HepG2 (cell line): ENCODE measurements around the gene FLYWCH1. TPM values are rescaled to one million over a fixed set of nuclear protein-coding genes. Genes with fewer than 3 reads are reported as not detected.

ENCODE experiments used
- ATF4 ChIP-seq, 2 experiments: fragments of 450-650 bp in 1 of 2; sonication (generic) in 1 of 2; formaldehyde crosslinking; IDR thresholded peaks; 2 replicates each; pipeline versions ENCODE4 v1.5.0 to v1.8.0; 2020 to 2022; ENCODE audit warnings: mild to moderate bottlenecking in 1 of 2, missing genetic modification reagents in 1 of 2
- BCLAF1 ChIP-seq: fragments of 450-650 bp; IDR thresholded peaks from 2 replicates; pipeline ENCODE4 v1.6.1; 2017; ENCODE audit warnings: mild to moderate bottlenecking
- CREB1 ChIP-seq, 2 experiments: fragments of 450-650 bp in 1 of 2; IDR thresholded peaks; 2 replicates each; pipeline ENCODE4 v1.6.1; 2016 to 2017; ENCODE audit warnings: control low read depth in 1 of 2, mild to moderate bottlenecking in 1 of 2, missing compliant biosample characterization in 1 of 2, missing genetic modification characterization in 1 of 2
- CREBL2 ChIP-seq: sonication (generic); formaldehyde crosslinking; IDR thresholded peaks from 2 replicates; pipeline ENCODE4 v1.8.1; 2023; ENCODE audit warnings: missing genetic modification reagents, mild to moderate bottlenecking, borderline replicate concordance
- E2F5 ChIP-seq: sonication (generic); formaldehyde crosslinking; conservative IDR thresholded peaks from 2 replicates; pipeline ENCODE4 v1.4.0; 2020; ENCODE audit warnings: missing genetic modification reagents
- MIXL1 ChIP-seq: IDR thresholded peaks from 2 replicates; pipeline ENCODE4 v1.6.1; 2016
- NBN ChIP-seq: fragments of 450-650 bp; conservative IDR thresholded peaks from 2 replicates; pipeline ENCODE4 v1.6.1; 2017
- PLSCR1 ChIP-seq: sonication (generic); formaldehyde crosslinking; IDR thresholded peaks from 2 replicates; pipeline ENCODE4 v1.5.0; 2020; ENCODE audit warnings: missing genetic modification reagents, mild to moderate bottlenecking, borderline replicate concordance
- SOX13 ChIP-seq, 3 experiments: fragments of 450-650 bp in 1 of 3; sonication (generic) in 1 of 3; formaldehyde crosslinking in 1 of 3; IDR thresholded peaks in 2 of 3; conservative IDR thresholded peaks in 1 of 3; 2 replicates each; pipeline versions ENCODE4 v1.5.0 to v1.6.1; 2016 to 2020; ENCODE audit warnings: antibody characterized with exemption in 1 of 3, mild to moderate bottlenecking in 1 of 3, missing compliant biosample characterization in 1 of 3, missing genetic modification reagents in 1 of 3, moderate library complexity in 1 of 3
- SP2 ChIP-seq: sonication (generic); formaldehyde crosslinking; IDR thresholded peaks from 2 replicates; pipeline ENCODE4 v1.5.1; 2020; ENCODE audit warnings: mild to moderate bottlenecking, missing genetic modification reagents
- ZBTB21 ChIP-seq: sonication (generic); formaldehyde crosslinking; IDR thresholded peaks from 2 replicates; pipeline ENCODE4 v1.4.0; 2020; ENCODE audit warnings: missing genetic modification reagents
- ZBTB8A ChIP-seq: sonication (generic); formaldehyde crosslinking; IDR thresholded peaks from 2 replicates; pipeline ENCODE4 v1.4.0; 2020; ENCODE audit warnings: mild to moderate bottlenecking, low read depth, missing genetic modification reagents, borderline replicate concordance
- ZNF362 ChIP-seq: sonication (generic); formaldehyde crosslinking; IDR thresholded peaks from 2 replicates; pipeline ENCODE4 v1.4.0; 2020; ENCODE audit warnings: missing genetic modification reagents, mild to moderate bottlenecking, borderline replicate concordance
- ZNF552 ChIP-seq: sonication (generic); formaldehyde crosslinking; IDR thresholded peaks from 2 replicates; pipeline ENCODE4 v1.9.0; 2022; ENCODE audit warnings: missing genetic modification reagents, mild to moderate bottlenecking, borderline replicate concordance
- ZNF670 ChIP-seq: sonication (generic); formaldehyde crosslinking; IDR thresholded peaks from 2 replicates; pipeline ENCODE4 v1.8.0; 2022; ENCODE audit warnings: mild to moderate bottlenecking, missing genetic modification reagents, borderline replicate concordance
- ZNF678 ChIP-seq: sonication (generic); formaldehyde crosslinking; IDR thresholded peaks from 2 replicates; pipeline ENCODE4 v1.4.0; 2020; ENCODE audit warnings: mild to moderate bottlenecking, missing genetic modification reagents
- ZNF776 ChIP-seq: sonication (generic); formaldehyde crosslinking; IDR thresholded peaks from 2 replicates; pipeline ENCODE4 v1.4.0; 2020; ENCODE audit warnings: mild to moderate bottlenecking, missing genetic modification reagents
- ZSCAN5A ChIP-seq: sonication (generic); formaldehyde crosslinking; IDR thresholded peaks from 2 replicates; pipeline ENCODE4 v1.8.0; 2022; ENCODE audit warnings: mild to moderate bottlenecking, missing genetic modification reagents, borderline replicate concordance
- polyA plus RNA-seq, 8 experiments: library from polyadenylated mRNA; depleted of rRNA in 3 of 8; stranded (reverse) in 7 of 8; unstranded in 1 of 8; fragments of >200 nt; fragmentation: Illumina TruSeq in 4 of 8; extraction: Trizol in 4 of 8; gene quantifications; 2 replicates each; pipeline versions ENCODE4 v1.2.1 to v1.2.3, GENCODE V29; 2011 to 2016; ENCODE audit warnings: low read depth in 4 of 8, missing spikeins in 1 of 8, mixed read lengths in 1 of 8; ENCODE audit not compliant: insufficient read depth in 1 of 8
- total RNA-seq, 5 experiments: library from RNA; depleted of rRNA; stranded (reverse); fragments of >200 nt; fragmentation: Illumina TruSeq; extraction: Trizol; gene quantifications; 2 replicates each; pipeline ENCODE4 v1.2.3, GENCODE V29; 2016; ENCODE audit warnings: low read depth in 1 of 5

Gene FLYWCH1
- total and polyA plus RNA-seq, 2 of the 13 experiments (the other 11 are each of a cell fraction or from before 2014, with no cell fraction given): 7.3 to 12.4 TPM

GRCh38 chr16:2867987-2868789 lies 43.5 kb upstream of the FLYWCH1 start (continued):
- TF ChIP-seq SOX13 (IDR thresholded peaks at IDR 0.05): no peak
- no peak for TF ChIP-seq SOX13 (CRISPR knock-in tag; conservative IDR thresholded peaks at IDR 0.05 in 1 of 2, IDR thresholded peaks at IDR 0.05 in 1 of 2)
- no peak for TF ChIP-seq E2F5 (CRISPR knock-in tag)
- no peak for TF ChIP-seq ZBTB8A (CRISPR knock-in tag)
- TF ChIP-seq ZNF678 (CRISPR knock-in tag): 0 out of 2 replicates have a peak, but pooled peaks have one; percentile 29
- no peak; the same call in 1 of the 2 replicates for TF ChIP-seq ZNF776 (CRISPR knock-in tag)
- no peak for TF ChIP-seq ZNF670 (CRISPR knock-in tag)
- no peak for TF ChIP-seq ZNF362
- no peak for TF ChIP-seq CREBL2 (CRISPR knock-in tag)
- TF ChIP-seq PLSCR1: no peak
- TF ChIP-seq ZSCAN5A (CRISPR knock-in tag): no peak
- 0 out of 2 replicates have a peak, but pooled peaks have one; percentile 20 for TF ChIP-seq CREB1 (IDR thresholded peaks at IDR 0.05)
- TF ChIP-seq CREB1 (CRISPR knock-in tag; IDR thresholded peaks at IDR 0.05): no peak; the same call in 1 of the 2 replicates
- peak in 1 of 2 experiments; percentile 66; a peak in 1 of 4 replicates for TF ChIP-seq ATF4 (CRISPR knock-in tag; IDR thresholded peaks at IDR 0.05)
- TF ChIP-seq ZNF552: 0 out of 2 replicates have a peak, but pooled peaks have one; percentile 63
- no peak for TF ChIP-seq NBN
- no peak for TF ChIP-seq BCLAF1
- peak; percentile 73; the same call in 1 of the 2 replicates for TF ChIP-seq ZBTB21
- TF ChIP-seq SP2 (CRISPR knock-in tag): 0 out of 2 replicates have a peak, but pooled peaks have one; percentile 52
- TF ChIP-seq MIXL1 (CRISPR knock-in tag): peak; percentile 66
